Astrocyte (in vitro differentiated cells and primary cell): ENCODE results near the gene ZNF420. TPM values are rescaled to one million over a fixed set of nuclear protein-coding genes. Genes with fewer than 3 reads are reported as not detected.

Experiments used
- DNase-seq: peaks from one replicate; pipeline ENCODE4 v3.0.0-alpha.2; 2010; ENCODE audit warnings: low read depth
- FAIRE-seq: peaks from 2 replicates; lab custom pipeline; 2011; peaks lifted over from hg19 to GRCh38; lab: Jason Lieb, UNC
- H2AFZ ChIP-seq: 2 replicates; pipeline ENCODE4 v1.6.0; 2012; ENCODE audit warnings: low read depth, low read length, inconsistent platforms
- H3K27ac ChIP-seq: 2 replicates; pipeline ENCODE4 v1.5.1; 2011; ENCODE audit warnings: low read depth, low read length, inconsistent platforms
- H3K27me3 ChIP-seq: 2 replicates; pipeline ENCODE4 v1.6.0; 2011; ENCODE audit warnings: low read length, inconsistent platforms; ENCODE audit not compliant: insufficient read depth
- H3K36me3 ChIP-seq: 2 replicates; pipeline ENCODE4 v1.5.1; 2011; ENCODE audit warnings: low read length, inconsistent platforms; ENCODE audit not compliant: insufficient read depth
- H3K4me1 ChIP-seq: 2 replicates; pipeline ENCODE4 v1.5.1; 2011; ENCODE audit warnings: low read length, inconsistent platforms; ENCODE audit not compliant: insufficient read depth
- H3K4me2 ChIP-seq: 2 replicates; pipeline ENCODE4 v1.6.0; 2012; ENCODE audit warnings: low read length, inconsistent platforms
- H3K4me3 ChIP-seq: 2 replicates; pipeline ENCODE4 v1.5.1; 2011; ENCODE audit warnings: low read depth, mild to moderate bottlenecking, low read length, inconsistent platforms; ENCODE audit not compliant: insufficient read depth
- H3K79me2 ChIP-seq: 2 replicates; pipeline ENCODE4 v1.6.0; 2012; ENCODE audit warnings: mild to moderate bottlenecking, low read length, inconsistent platforms; ENCODE audit not compliant: insufficient read depth
- H3K9ac ChIP-seq: 2 replicates; pipeline ENCODE4 v1.6.0; 2012; ENCODE audit warnings: mild to moderate bottlenecking, low read length, inconsistent platforms
- H3K9me3 ChIP-seq: 2 replicates; pipeline ENCODE4 v1.5.1; 2012; ENCODE audit warnings: low read depth, mild to moderate bottlenecking, low read length, inconsistent platforms; ENCODE audit not compliant: insufficient read depth
- H4K20me1 ChIP-seq: 2 replicates; pipeline ENCODE4 v1.6.0; 2012; ENCODE audit warnings: low read length, inconsistent platforms; ENCODE audit not compliant: insufficient read depth
- H3K27ac Mint-ChIP-seq: one replicate; pipeline ENCODE4 v1.8.0; 2021; ENCODE audit warnings: mild to moderate bottlenecking, mixed read lengths; ENCODE audit not compliant: unreplicated experiment
- H3K27me3 Mint-ChIP-seq: one replicate; pipeline ENCODE4 v1.8.0; 2021; ENCODE audit warnings: low read depth, mixed read lengths; ENCODE audit not compliant: unreplicated experiment
- H3K36me3 Mint-ChIP-seq: one replicate; pipeline ENCODE4 v1.8.0; 2021; ENCODE audit warnings: low read depth, mixed read lengths; ENCODE audit not compliant: unreplicated experiment
- H3K4me1 Mint-ChIP-seq: one replicate; pipeline ENCODE4 v1.8.0; 2021; ENCODE audit warnings: low read depth, mixed read lengths; ENCODE audit not compliant: unreplicated experiment
- H3K4me3 Mint-ChIP-seq: one replicate; pipeline ENCODE4 v1.8.0; 2021; ENCODE audit warnings: mild to moderate bottlenecking, moderate library complexity, mixed read lengths; ENCODE audit not compliant: unreplicated experiment
- H3K9me3 Mint-ChIP-seq: one replicate; pipeline ENCODE4 v1.8.0; 2021; ENCODE audit warnings: mild to moderate bottlenecking, mixed read lengths; ENCODE audit not compliant: unreplicated experiment
- EZH2 ChIP-seq: IDR thresholded peaks from 2 replicates; pipeline ENCODE4 v1.6.1; 2012; ENCODE audit warnings: mild to moderate bottlenecking, low read length, inconsistent platforms; ENCODE audit not compliant: insufficient read depth
- total RNA-seq: library from RNA; stranded (reverse); gene quantifications from 2 replicates; pipeline ENCODE4 v1.2.1, GENCODE V29; 2021
- TF ChIP-seq, protein P1 (sequence below): IDR thresholded peaks from 2 replicates; pipeline ENCODE4 v1.5.1; 2011; ENCODE audit warnings: low read depth, mild to moderate bottlenecking, inconsistent platforms, low read length, moderate library complexity; ENCODE audit not compliant: insufficient read depth

ZNF420 gene
- total RNA-seq, 1 donor from 2014 or later = 8.1 TPM

DNA sequence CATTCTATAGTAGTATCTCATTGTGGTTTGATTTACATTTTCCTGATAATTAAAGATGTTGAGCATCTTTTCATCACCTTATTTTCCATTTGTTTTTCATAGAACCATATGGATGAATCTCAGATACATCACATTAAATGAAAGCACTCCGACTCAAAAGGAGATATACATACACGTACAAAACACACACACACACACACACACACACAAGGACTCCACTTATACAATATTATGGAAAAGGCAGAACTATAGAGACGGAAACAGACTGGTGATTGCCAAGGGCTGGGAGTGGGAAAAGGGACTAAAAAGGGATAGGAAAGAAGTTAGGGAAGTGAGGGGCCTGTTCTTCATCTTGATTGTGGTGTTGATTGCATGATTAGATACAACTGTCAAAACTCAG lies 70.0 kb downstream of the ZNF420 start:
- TF ChIP-seq, protein P1, sequence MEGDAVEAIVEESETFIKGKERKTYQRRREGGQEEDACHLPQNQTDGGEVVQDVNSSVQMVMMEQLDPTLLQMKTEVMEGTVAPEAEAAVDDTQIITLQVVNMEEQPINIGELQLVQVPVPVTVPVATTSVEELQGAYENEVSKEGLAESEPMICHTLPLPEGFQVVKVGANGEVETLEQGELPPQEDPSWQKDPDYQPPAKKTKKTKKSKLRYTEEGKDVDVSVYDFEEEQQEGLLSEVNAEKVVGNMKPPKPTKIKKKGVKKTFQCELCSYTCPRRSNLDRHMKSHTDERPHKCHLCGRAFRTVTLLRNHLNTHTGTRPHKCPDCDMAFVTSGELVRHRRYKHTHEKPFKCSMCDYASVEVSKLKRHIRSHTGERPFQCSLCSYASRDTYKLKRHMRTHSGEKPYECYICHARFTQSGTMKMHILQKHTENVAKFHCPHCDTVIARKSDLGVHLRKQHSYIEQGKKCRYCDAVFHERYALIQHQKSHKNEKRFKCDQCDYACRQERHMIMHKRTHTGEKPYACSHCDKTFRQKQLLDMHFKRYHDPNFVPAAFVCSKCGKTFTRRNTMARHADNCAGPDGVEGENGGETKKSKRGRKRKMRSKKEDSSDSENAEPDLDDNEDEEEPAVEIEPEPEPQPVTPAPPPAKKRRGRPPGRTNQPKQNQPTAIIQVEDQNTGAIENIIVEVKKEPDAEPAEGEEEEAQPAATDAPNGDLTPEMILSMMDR = no peak
- no peak for TF ChIP-seq EZH2
- Histone ChIP-seq H3K79me2 (no peaks in the 10 kb centered on the region), H3K9me3 (peaks cover 47% of the 10 kb centered on the region), H3K27ac (no peak overlapping the region), H3K4me2 (no peak overlapping the region), H3K27me3 (no peaks in the 10 kb centered on the region), H3K36me3 (no peaks in the 10 kb centered on the region), H4K20me1 (no peaks in the 10 kb centered on the region), H3K9ac (no peak overlapping the region), H2AFZ (no peak overlapping the region), H3K4me1 (no peaks in the 10 kb centered on the region), H3K4me3 (no peak overlapping the region)
- DNase-seq = no peak
- Mint-ChIP-seq H3K27ac (no peak overlapping the region), H3K4me1 (no peaks in the 10 kb centered on the region), H3K4me3 (no peak overlapping the region), H3K36me3 (peaks cover 38% of the 10 kb centered on the region), H3K27me3 (no peaks in the 10 kb centered on the region), H3K9me3 (peaks cover 48% of the 10 kb centered on the region)
- no peak for FAIRE-seq

DNA sequence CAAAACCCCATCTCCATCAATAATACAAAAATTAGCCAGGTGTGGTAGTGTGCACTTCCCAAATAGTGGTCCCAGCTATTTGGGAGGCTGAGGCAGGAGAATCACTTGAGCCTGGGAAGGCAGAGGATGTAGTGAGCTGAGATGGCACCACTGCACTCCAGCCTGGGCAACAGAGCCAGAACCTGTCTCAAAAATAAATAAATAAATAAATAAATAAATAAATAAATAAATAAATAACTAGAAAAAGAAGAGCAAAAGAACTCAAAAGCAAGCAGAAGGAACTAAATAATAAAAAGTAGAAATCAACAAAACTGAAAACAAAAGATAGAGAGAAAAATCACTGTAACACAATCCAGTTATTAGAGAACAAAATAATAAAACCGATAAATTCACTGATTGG lies 81.9 kb downstream of the ZNF420 start:
- H3K36me3 Mint-ChIP-seq = peaks cover 70% of the 10 kb centered on the region
- Histone ChIP-seq H3K27ac (no peak overlapping the region), H3K4me2 (no peak overlapping the region), H3K9me3 (peaks cover 15% of the 10 kb centered on the region), H3K27me3 (no peaks in the 10 kb centered on the region), H4K20me1 (no peaks in the 10 kb centered on the region), H3K4me1 (no peaks in the 10 kb centered on the region), H3K36me3 (peaks cover 12% of the 10 kb centered on the region), H3K4me3 (no peak overlapping the region), H3K79me2 (no peaks in the 10 kb centered on the region), H2AFZ (no peak overlapping the region), H3K9ac (no peak overlapping the region)
- H3K27ac Mint-ChIP-seq = no peak overlapping the region
- no peak overlapping the region for H3K4me3 Mint-ChIP-seq
- H3K27me3 Mint-ChIP-seq = no peaks in the 10 kb centered on the region
- no peak for DNase-seq
- TF ChIP-seq, protein P1 = no peak
- no peak for TF ChIP-seq EZH2
- H3K4me1 Mint-ChIP-seq = no peaks in the 10 kb centered on the region
- peaks cover 49% of the 10 kb centered on the region for H3K9me3 Mint-ChIP-seq
- no peak for FAIRE-seq

- no peaks in the 10 kb centered on the region for H3K27me3 ChIP-seq
- H3K9me3 ChIP-seq = peaks cover 8% of the 10 kb centered on the region
- H3K9ac ChIP-seq = no peak overlapping the region
- Mint-ChIP-seq H3K4me3 (no peak overlapping the region), H3K27me3 (no peaks in the 10 kb centered on the region), H3K9me3 (peaks cover 30% of the 10 kb centered on the region), H3K36me3 (peaks cover 66% of the 10 kb centered on the region), H3K4me1 (no peaks in the 10 kb centered on the region), H3K27ac (no peak overlapping the region)
- H3K36me3 ChIP-seq = peaks cover 12% of the 10 kb centered on the region
- no peak overlapping the region for H3K4me3 ChIP-seq
- H4K20me1 ChIP-seq = no peaks in the 10 kb centered on the region
- H3K79me2 ChIP-seq = no peaks in the 10 kb centered on the region
- no peak overlapping the region for H3K4me2 ChIP-seq
- TF ChIP-seq, protein P1 = no peak
- no peak for TF ChIP-seq EZH2
- no peak overlapping the region for H3K27ac ChIP-seq
- no peaks in the 10 kb centered on the region for H3K4me1 ChIP-seq
- no peak for FAIRE-seq
- DNase-seq = no peak
- H2AFZ ChIP-seq = no peak overlapping the region
Observed at GRCh38 chr19:37165635-37166034, 87.4 kb downstream of the ZNF420 start.
